ENCODE results near the gene B2M.
"Not testable (repeated sequence)": the region's sequence is repeated elsewhere in the genome, so short reads cannot be mapped to it uniquely, and the experiment has no call there.

B2M gene

GRCh38 chr15:44716983-44717602 is 5.8 kb downstream of the B2M start:
- no peak for DNase-seq (ENCODE audit: low spot score)
- in situ Hi-C loops (cut with MboI; ENCODE audit: low pct_unique_long_range_greater_than_20kb, low sequenced_read_pairs, unreplicated experiment): no loop called here
- no peak for TF ChIP-seq CTCF (IDR thresholded peaks at IDR 0.05; ENCODE audit: extremely low read depth, insufficient read depth, missing control alignments)

GRCh38 chr15:44718180-44718926 is 7.0 kb downstream of the B2M start:
- TF ChIP-seq CTCF (IDR thresholded peaks at IDR 0.05; ENCODE audit: extremely low read depth, insufficient read depth, missing control alignments): no peak
- in situ Hi-C loops (cut with MboI; ENCODE audit: low pct_unique_long_range_greater_than_20kb, low sequenced_read_pairs, unreplicated experiment): no loop called here
- no peak for DNase-seq (ENCODE audit: low spot score)

GRCh38 chr15:44718927-44719292 is 7.6 kb downstream of the B2M start:
- no peak for DNase-seq (ENCODE audit: low spot score)
- TF ChIP-seq CTCF (IDR thresholded peaks at IDR 0.05; ENCODE audit: extremely low read depth, insufficient read depth, missing control alignments): no peak
- in situ Hi-C loops (cut with MboI; ENCODE audit: low pct_unique_long_range_greater_than_20kb, low sequenced_read_pairs, unreplicated experiment): no loop called here

GRCh38 chr15:44719293-44719999 is 8.1 kb downstream of the B2M start:
- DNase-seq (ENCODE audit: low spot score): peak; percentile 46
- in situ Hi-C loops (cut with MboI; ENCODE audit: low pct_unique_long_range_greater_than_20kb, low sequenced_read_pairs, unreplicated experiment): no loop called here
- TF ChIP-seq CTCF (IDR thresholded peaks at IDR 0.05; ENCODE audit: extremely low read depth, insufficient read depth, missing control alignments): no peak

GRCh38 chr15:44720000-44720435 is 8.7 kb downstream of the B2M start:
- DNase-seq (ENCODE audit: low spot score); in situ Hi-C loops (cut with MboI; ENCODE audit: low pct_unique_long_range_greater_than_20kb, low sequenced_read_pairs, unreplicated experiment): not testable (repeated sequence)

- in situ Hi-C loops (cut with MboI; ENCODE audit: low pct_unique_long_range_greater_than_20kb, low sequenced_read_pairs, unreplicated experiment): no loop called here
- DNase-seq (ENCODE audit: low spot score): no peak
These were observed 9.3 kb downstream of the B2M start for GRCh38 chr15:44720460-44721176.

More at GRCh38 chr15:44720460-44721176, 9.3 kb downstream of the B2M start:
- no peak for TF ChIP-seq CTCF (IDR thresholded peaks at IDR 0.05; ENCODE audit: extremely low read depth, insufficient read depth, missing control alignments)

All from GM13977 (cell line).